Astrocyte of the spinal cord (primary cell): Measurements from ENCODE around the gene SYT13.

Experiments
- DNase-seq: peaks from one replicate; pipeline ENCODE4 v3.0.0; 2011; ENCODE audit warnings: low read depth, low spot score
- H3K4me3 ChIP-seq: 2 replicates; pipeline ENCODE4 v1.5.1; 2011; ENCODE audit warnings: low read depth, mild to moderate bottlenecking, low read length, moderate library complexity
- CTCF ChIP-seq: IDR thresholded peaks from 2 replicates; pipeline ENCODE4 v1.5.1; 2012; ENCODE audit warnings: low read depth, mild to moderate bottlenecking, low read length, inconsistent platforms
- in situ Hi-C: cut with HindIII; loops from 2 replicates; pipeline ENCODE4 v1.10.0; 2017; ENCODE audit warnings: low sequenced_read_pairs

The SYT13 gene

GRCh38 chr11:45223496-45223895, 62.6 kb downstream of the SYT13 start:
- TF ChIP-seq CTCF: no peak
- in situ Hi-C loops: no loop called here
- H3K4me3 ChIP-seq: no peak overlapping the region
- DNase-seq: no peak

- no peak for DNase-seq
Measured at GRCh38 chr11:45219411-45219810, 66.7 kb downstream of the SYT13 start.

GRCh38 chr11:45218705-45219104, 67.4 kb downstream of the SYT13 start:
- no peak for TF ChIP-seq CTCF
- in situ Hi-C loops: no loop called here
- H3K4me3 ChIP-seq: no peak overlapping the region
- no peak for DNase-seq

More at GRCh38 chr11:45219411-45219810, 66.7 kb downstream of the SYT13 start:
- in situ Hi-C loops: no loop called here
- TF ChIP-seq CTCF: no peak
- H3K4me3 ChIP-seq: no peak overlapping the region

- DNase-seq: no peak
- H3K4me3 ChIP-seq: no peak overlapping the region
- TF ChIP-seq CTCF: no peak
- in situ Hi-C loops: no loop called here
Measured at GRCh38 chr11:45217991-45218390, 68.2 kb downstream of the SYT13 start.

GRCh38 chr11:45216901-45217300, 69.2 kb downstream of the SYT13 start:
- no peak for DNase-seq
- in situ Hi-C loops: no loop called here
- no peak for TF ChIP-seq CTCF
- no peak overlapping the region for H3K4me3 ChIP-seq

GRCh38 chr11:45216031-45216430, 70.1 kb downstream of the SYT13 start:
- no peak overlapping the region for H3K4me3 ChIP-seq
- DNase-seq: no peak
- in situ Hi-C loops: no loop called here
- TF ChIP-seq CTCF: no peak
